Right lobe of liver (tissue), 6 donors: ENCODE measurements around the gene ZNF488. TPM values are rescaled to one million over a fixed set of nuclear protein-coding genes. Genes with fewer than 3 reads are reported as not detected.
A peak's percentile ranks its signal among the peaks of the same experiment; 100 is the strongest.

ENCODE experiments used
- ATAC-seq, 4 donors: fragments of 200-7000 bp; cut with Tn5 transposase; one replicate each; pipeline ENCODE4 v1.9.1; 2020; ENCODE audit warnings: mild to moderate bottlenecking in 4 of 4, moderate library complexity in 4 of 4
- DNase-seq, 3 donors: peaks; one replicate each; pipeline ENCODE4 v3.0.0-alpha.2; 2020
- H3K27ac ChIP-seq, 3 donors: fragments of 200-600 bp; one replicate each; pipeline ENCODE4 v1.8.0; 2022
- H3K27me3 ChIP-seq, 2 donors: fragments of 200-600 bp; one replicate each; pipeline ENCODE4 v1.8.0; 2022
- H3K36me3 ChIP-seq, 4 donors: fragments of 200-600 bp; sonication (generic) in 1 of 4; one replicate each; pipeline versions ENCODE4 v1.5.1 to v1.8.0; 2017 to 2022; ENCODE audit warnings: control low read depth in 1 of 4
- H3K4me1 ChIP-seq, 4 donors: fragments of 200-600 bp; sonication (generic) in 1 of 4; one replicate each; pipeline versions ENCODE4 v1.5.1 to v1.8.0; 2017 to 2022; ENCODE audit warnings: control low read depth in 1 of 4
- H3K4me3 ChIP-seq, 3 donors: fragments of 200-600 bp; one replicate each; pipeline ENCODE4 v1.8.0; 2022
- H3K9me3 ChIP-seq, 4 donors: fragments of 200-600 bp; sonication (generic) in 1 of 4; one replicate each; pipeline versions ENCODE4 v1.5.1 to v1.8.0; 2017 to 2022; ENCODE audit warnings: control low read depth in 1 of 4
- POLR2A ChIP-seq: fragments of 450-650 bp; IDR thresholded peaks from one replicate; pipeline ENCODE4 v1.6.1; 2017; ENCODE audit warnings: antibody characterized with exemption, mild to moderate bottlenecking
- WGBS: methylation state at CpG from one replicate; pipeline ENCODE4 v1.1.6; 2018; ENCODE audit warnings: low coverage, low lambda C conversion rate; ENCODE audit not compliant: insufficient coverage; ENCODE audit errors: missing lambda C conversion rate; 5-methylcytosine and 5-hydroxymethylcytosine counted together
- intact Hi-C, 2 donors: fragments of 100-400 bp; cut with DNase I; formaldehyde crosslinking; loops; one replicate each; pipeline versions ENCODE4 v1.11.2 to v1.14.1; 2022
- total RNA-seq, 6 experiments: library from RNA; depleted of rRNA in 2 of 6; stranded (reverse); fragments of >200 nt in 2 of 6; fragmentation: NEBNext Ultra II Directional in 3 of 6; extraction: Animal tissue kit (Norgen Biotek cat#: 25700) in 3 of 6; gene quantifications; one replicate each; pipeline versions ENCODE4 v1.1.0 to v1.2.4, GENCODE V29; 2016 to 2023
- TF ChIP-seq, protein P1 (sequence below), 4 donors: fragments of 200-600 bp in 3 of 4; fragments of 450-650 bp in 1 of 4; IDR thresholded peaks; one replicate each; pipeline versions ENCODE4 v1.5.1 to v1.8.0; 2016 to 2022; ENCODE audit warnings: antibody characterized with exemption in 4 of 4, mild to moderate bottlenecking in 2 of 4
- donor health status: DM: no; HTN: yes; CAD: no.
- donor health status: DM: no; HTN: no; CAD: no.
- donor health status: DM: no; HTN: no; CAD: no.
- donor health status: DM: no; HTN: yes; CAD: no.
- donor health status: DM: no; HTN: yes; CAD: no.

Gene ZNF488
- total RNA-seq, 6 experiments from 2014 or later, result not detected

DNA sequence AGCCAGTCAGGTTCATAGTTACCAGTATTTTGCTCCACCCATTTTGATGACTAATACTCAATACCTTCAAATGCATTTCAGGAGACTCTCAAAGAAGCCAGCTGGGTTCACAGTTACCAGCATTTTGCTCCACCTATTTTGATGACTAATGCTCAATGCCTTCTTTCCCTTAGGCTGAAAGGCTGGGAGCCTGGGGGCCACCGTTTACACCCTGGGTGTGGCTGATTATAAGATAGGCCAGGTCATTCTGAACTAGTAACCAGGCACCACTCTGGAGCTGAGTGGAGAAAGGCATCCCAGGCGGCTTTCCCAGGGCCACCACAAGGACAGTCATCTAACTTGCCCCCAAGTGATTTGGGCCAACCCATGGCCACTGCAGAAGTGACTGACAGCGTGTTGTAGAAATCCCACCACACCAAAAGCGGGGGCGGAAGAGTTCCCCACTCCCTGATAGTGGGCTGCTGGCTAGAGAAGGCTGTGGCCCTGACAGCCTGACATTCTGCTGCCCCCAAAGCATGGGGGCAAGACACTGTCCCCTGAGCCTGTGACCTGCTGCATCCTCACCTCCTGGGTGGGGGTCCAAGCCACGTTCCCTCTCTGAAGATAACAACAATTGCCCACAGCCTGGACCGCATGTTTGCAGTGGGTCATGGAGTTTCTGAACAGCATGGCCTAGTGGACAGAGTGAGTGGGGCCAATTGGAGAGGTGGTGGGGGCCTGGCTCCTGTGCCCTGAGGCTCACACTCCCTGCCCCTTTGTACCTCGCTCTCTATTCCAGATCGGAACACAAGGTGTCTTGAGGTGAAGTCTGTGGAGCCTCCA, 23.0 kb upstream of the ZNF488 start:
- H3K4me1 ChIP-seq, result no peaks in the 10 kb centered on the region
- DNase-seq (no peak), ATAC-seq (peak in 1 of 4 donors; percentile 33)
- intact Hi-C loops, result no loop called here
- no peak overlapping the region for H3K4me3 ChIP-seq
- no peak overlapping the region for H3K27ac ChIP-seq
- H3K9me3 ChIP-seq, result no peaks in the 10 kb centered on the region
- H3K36me3 ChIP-seq, result no peaks in the 10 kb centered on the region
- H3K27me3 ChIP-seq, result no peaks in the 10 kb centered on the region
- 17% methylated on average over 1 of the region's 9 CpGs for WGBS
- TF ChIP-seq, protein P1, sequence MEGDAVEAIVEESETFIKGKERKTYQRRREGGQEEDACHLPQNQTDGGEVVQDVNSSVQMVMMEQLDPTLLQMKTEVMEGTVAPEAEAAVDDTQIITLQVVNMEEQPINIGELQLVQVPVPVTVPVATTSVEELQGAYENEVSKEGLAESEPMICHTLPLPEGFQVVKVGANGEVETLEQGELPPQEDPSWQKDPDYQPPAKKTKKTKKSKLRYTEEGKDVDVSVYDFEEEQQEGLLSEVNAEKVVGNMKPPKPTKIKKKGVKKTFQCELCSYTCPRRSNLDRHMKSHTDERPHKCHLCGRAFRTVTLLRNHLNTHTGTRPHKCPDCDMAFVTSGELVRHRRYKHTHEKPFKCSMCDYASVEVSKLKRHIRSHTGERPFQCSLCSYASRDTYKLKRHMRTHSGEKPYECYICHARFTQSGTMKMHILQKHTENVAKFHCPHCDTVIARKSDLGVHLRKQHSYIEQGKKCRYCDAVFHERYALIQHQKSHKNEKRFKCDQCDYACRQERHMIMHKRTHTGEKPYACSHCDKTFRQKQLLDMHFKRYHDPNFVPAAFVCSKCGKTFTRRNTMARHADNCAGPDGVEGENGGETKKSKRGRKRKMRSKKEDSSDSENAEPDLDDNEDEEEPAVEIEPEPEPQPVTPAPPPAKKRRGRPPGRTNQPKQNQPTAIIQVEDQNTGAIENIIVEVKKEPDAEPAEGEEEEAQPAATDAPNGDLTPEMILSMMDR (IDR thresholded peaks at IDR 0.05), result no peak
- no peak for TF ChIP-seq POLR2A

DNA sequence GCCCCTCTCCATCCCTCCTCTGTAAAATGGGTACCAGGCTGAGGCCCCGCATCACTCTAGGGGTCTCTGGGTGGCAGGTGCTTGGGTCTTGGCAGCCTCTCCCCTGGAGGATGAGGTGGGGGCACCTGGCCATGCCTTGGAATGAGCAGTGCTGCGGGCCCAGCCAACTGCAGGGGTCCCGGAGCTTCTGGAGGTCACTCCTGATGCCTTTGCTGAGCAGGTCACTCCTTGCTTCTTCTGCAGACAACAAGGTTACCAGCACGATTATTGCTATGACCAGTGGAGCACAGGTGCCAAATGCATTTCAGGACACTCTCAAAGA, 22.4 kb upstream of the ZNF488 start:
- H3K4me3 ChIP-seq, result no peak overlapping the region
- no peak for DNase-seq
- no peaks in the 10 kb centered on the region for H3K36me3 ChIP-seq
- no CpG with 5 or more reads among the region's 4 CpGs for WGBS
- no peaks in the 10 kb centered on the region for H3K9me3 ChIP-seq
- no peak overlapping the region for H3K27ac ChIP-seq
- TF ChIP-seq, protein P1 (IDR thresholded peaks at IDR 0.05), result no peak
- TF ChIP-seq POLR2A, result no peak
- no peaks in the 10 kb centered on the region for H3K4me1 ChIP-seq
- no peaks in the 10 kb centered on the region for H3K27me3 ChIP-seq
- no peak for ATAC-seq
- intact Hi-C loops, result no loop called here

DNA sequence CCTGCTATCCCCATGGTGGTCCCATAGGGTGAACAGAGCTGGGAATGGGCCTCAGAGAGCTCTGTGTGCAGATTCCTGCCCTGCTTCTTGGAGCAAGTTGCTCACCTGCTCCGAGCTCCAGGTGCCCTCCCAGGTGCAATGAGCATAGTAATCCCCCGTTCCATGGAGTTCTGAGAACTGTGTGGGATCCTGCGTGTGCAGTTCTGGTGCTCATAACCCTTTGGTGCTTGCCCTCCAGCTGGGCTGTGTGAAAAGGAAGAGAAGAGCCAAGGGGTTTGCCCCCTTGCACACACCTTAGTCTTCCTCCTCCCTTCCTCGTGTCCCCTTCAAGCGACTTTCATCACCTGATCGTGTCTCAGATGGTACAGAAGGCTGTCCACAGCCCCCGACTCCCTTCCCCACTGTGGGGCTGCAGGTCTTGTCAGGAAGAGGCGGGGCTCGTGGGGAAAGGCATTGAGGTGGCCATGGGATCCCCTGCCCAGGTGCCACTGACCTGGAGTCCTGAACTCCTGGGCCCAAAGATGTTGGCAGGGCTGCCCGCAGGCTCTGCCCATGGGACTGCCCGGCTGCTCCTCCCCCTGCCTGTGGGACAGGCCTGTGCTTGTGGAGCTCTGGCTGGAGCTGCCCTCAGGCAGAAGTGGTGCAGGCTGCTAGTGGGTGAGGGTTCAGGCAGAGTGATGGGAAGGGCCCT, 21.9 kb upstream of the ZNF488 start:
- no peak for TF ChIP-seq POLR2A
- TF ChIP-seq, protein P1 (IDR thresholded peaks at IDR 0.05), result no peak
- DNase-seq (no peak), ATAC-seq (no peak)
- Histone ChIP-seq H3K27ac (no peak overlapping the region), H3K36me3 (no peaks in the 10 kb centered on the region), H3K27me3 (no peaks in the 10 kb centered on the region), H3K4me1 (no peaks in the 10 kb centered on the region), H3K4me3 (no peak overlapping the region), H3K9me3 (no peaks in the 10 kb centered on the region)
- 78% methylated on average over 7 of the region's 11 CpGs for WGBS
- intact Hi-C loops, result no loop called here

DNA sequence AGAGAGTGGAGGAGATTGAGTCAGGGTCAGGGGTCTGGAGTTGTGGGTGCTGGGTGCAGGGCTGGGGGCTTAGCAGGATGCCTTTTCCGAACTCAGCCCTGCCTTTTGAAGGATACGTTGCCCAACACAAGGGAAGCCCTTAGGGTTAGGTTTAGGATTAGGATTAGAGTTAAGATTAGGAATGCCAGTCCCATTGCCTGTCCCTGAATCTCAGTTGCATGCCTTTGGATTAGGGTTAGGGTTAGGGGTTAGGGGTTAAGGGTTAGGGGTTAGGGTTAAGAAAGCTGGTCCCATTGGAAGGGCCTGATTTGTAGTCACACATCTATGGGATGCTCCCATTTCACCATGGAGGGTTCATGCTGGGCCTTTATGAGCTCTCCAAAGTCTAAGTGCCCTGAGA, 20.8 kb upstream of the ZNF488 start:
- Histone ChIP-seq H3K36me3 (no peaks in the 10 kb centered on the region), H3K9me3 (no peaks in the 10 kb centered on the region), H3K4me3 (no peak overlapping the region), H3K4me1 (no peaks in the 10 kb centered on the region), H3K27me3 (no peaks in the 10 kb centered on the region), H3K27ac (no peak overlapping the region)
- no peak for DNase-seq
- intact Hi-C loops, result no loop called here
- no peak for ATAC-seq
- 86% methylated on average over 2 of the region's 2 CpGs for WGBS
- TF ChIP-seq POLR2A, result no peak
- TF ChIP-seq, protein P1 (IDR thresholded peaks at IDR 0.05), result no peak
